ENCODE results near the gene SARS1. TPM values are rescaled to one million over a fixed set of nuclear protein-coding genes. Genes with fewer than 3 reads are reported as not detected.

SARS1 gene
- total and polyA plus RNA-seq, 4 donors, result 118 to 212 (median 147) TPM

DNA sequence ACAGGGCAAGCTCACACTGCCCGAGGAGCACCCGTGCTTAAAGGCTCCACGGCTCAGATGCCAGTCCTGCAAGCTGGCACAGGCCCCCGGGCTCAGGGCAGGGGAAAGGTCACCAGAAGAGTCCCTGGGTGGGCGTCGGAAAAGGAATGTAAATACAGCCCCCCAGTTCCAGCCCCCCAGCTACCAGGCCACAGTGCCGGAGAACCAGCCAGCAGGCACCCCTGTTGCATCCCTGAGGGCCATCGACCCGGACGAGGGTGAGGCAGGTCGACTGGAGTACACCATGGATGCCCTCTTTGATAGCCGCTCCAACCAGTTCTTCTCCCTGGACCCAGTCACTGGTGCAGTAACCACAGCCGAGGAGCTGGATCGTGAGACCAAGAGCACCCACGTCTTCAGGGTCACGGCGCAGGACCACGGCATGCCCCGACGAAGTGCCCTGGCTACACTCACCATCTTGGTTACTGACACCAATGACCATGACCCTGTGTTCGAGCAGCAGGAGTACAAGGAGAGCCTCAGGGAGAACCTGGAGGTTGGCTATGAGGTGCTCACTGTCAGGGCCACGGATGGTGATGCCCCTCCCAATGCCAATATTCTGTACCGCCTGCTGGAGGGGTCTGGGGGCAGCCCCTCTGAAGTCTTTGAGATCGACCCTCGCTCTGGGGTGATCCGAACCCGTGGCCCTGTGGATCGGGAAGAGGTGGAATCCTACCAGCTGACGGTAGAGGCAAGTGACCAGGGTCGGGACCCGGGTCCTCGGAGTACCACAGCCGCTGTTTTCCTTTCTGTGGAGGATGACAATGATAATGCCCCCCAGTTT is 36.9 kb downstream of the SARS1 start:
- ATAC-seq (ENCODE audit: insufficient read depth, low FRiP score), result no peak
- H3K27me3 ChIP-seq (ENCODE audit: control insufficient read depth in 3 of 3, insufficient read depth in 3 of 3, low read length in 2 of 3), result no peaks in the 10 kb centered on the region
- TF ChIP-seq, protein P1, sequence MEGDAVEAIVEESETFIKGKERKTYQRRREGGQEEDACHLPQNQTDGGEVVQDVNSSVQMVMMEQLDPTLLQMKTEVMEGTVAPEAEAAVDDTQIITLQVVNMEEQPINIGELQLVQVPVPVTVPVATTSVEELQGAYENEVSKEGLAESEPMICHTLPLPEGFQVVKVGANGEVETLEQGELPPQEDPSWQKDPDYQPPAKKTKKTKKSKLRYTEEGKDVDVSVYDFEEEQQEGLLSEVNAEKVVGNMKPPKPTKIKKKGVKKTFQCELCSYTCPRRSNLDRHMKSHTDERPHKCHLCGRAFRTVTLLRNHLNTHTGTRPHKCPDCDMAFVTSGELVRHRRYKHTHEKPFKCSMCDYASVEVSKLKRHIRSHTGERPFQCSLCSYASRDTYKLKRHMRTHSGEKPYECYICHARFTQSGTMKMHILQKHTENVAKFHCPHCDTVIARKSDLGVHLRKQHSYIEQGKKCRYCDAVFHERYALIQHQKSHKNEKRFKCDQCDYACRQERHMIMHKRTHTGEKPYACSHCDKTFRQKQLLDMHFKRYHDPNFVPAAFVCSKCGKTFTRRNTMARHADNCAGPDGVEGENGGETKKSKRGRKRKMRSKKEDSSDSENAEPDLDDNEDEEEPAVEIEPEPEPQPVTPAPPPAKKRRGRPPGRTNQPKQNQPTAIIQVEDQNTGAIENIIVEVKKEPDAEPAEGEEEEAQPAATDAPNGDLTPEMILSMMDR (IDR thresholded peaks at IDR 0.05; ENCODE audit: control extremely low read depth, extremely low read depth), result no peak
- no peak for DNase-seq
- H3K27ac ChIP-seq (ENCODE audit: low read depth in 1 of 2, low read length in 1 of 2), result peak overlapping the region in 1 of 2 donors; percentile 37
- H3K9me3 ChIP-seq (ENCODE audit: control insufficient read depth in 4 of 4, insufficient read depth in 3 of 4, low read length in 3 of 4), result no peaks in the 10 kb centered on the region
- H3K9ac ChIP-seq (ENCODE audit: insufficient read depth in 1 of 2, low read length in 2 of 2), result no peak overlapping the region
- 91 to 92% methylated on average over 33 of the region's 33 CpGs for WGBS, 2 donors
- peaks cover 0 to 39% (median 19%) of the 10 kb centered on the region in 5 donors for H3K4me1 ChIP-seq (ENCODE audit: control insufficient read depth in 5 of 5, insufficient read depth in 5 of 5, low read length in 5 of 5)
- no peak overlapping the region for H3K4me3 ChIP-seq
- H3K36me3 ChIP-seq (ENCODE audit: control insufficient read depth in 4 of 4, insufficient read depth in 4 of 4, low read length in 4 of 4), result no peaks in the 10 kb centered on the region

DNA sequence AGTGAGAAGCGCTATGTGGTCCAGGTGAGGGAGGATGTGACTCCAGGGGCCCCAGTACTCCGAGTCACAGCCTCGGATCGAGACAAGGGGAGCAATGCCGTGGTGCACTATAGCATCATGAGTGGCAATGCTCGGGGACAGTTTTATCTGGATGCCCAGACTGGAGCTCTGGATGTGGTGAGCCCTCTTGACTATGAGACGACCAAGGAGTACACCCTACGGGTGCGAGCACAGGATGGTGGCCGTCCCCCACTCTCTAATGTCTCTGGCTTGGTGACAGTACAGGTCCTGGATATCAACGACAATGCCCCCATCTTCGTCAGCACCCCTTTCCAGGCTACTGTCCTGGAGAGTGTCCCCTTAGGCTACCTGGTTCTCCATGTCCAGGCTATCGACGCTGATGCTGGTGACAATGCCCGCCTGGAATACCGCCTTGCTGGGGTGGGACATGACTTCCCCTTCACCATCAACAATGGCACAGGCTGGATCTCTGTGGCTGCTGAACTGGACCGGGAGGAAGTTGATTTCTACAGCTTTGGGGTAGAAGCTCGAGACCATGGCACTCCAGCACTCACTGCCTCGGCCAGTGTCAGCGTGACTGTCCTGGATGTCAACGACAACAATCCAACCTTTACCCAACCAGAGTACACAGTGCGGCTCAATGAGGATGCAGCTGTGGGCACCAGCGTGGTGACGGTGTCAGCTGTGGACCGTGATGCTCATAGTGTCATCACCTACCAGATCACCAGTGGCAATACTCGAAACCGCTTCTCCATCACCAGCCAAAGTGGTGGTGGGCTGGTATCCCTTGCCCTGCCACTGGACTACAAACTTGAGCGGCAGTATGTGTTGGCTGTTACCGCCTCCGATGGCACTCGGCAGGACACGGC is 37.8 kb downstream of the SARS1 start:
- WGBS, 2 donors, result 95% methylated on average over 32 of the region's 32 CpGs
- ATAC-seq (ENCODE audit: insufficient read depth, low FRiP score), result no peak
- H3K4me3 ChIP-seq, result no peak overlapping the region
- DNase-seq, result no peak
- peaks cover 0 to 40% (median 19%) of the 10 kb centered on the region in 5 donors for H3K4me1 ChIP-seq (ENCODE audit: control insufficient read depth in 5 of 5, insufficient read depth in 5 of 5, low read length in 5 of 5)
- H3K27ac ChIP-seq (ENCODE audit: low read depth in 1 of 2, low read length in 1 of 2), result no peak overlapping the region
- no peaks in the 10 kb centered on the region for H3K36me3 ChIP-seq (ENCODE audit: control insufficient read depth in 4 of 4, insufficient read depth in 4 of 4, low read length in 4 of 4)
- TF ChIP-seq, protein P1 (IDR thresholded peaks at IDR 0.05; ENCODE audit: control extremely low read depth, extremely low read depth), result no peak
- H3K27me3 ChIP-seq (ENCODE audit: control insufficient read depth in 3 of 3, insufficient read depth in 3 of 3, low read length in 2 of 3), result no peaks in the 10 kb centered on the region
- no peaks in the 10 kb centered on the region for H3K9me3 ChIP-seq (ENCODE audit: control insufficient read depth in 4 of 4, insufficient read depth in 3 of 4, low read length in 3 of 4)
- H3K9ac ChIP-seq (ENCODE audit: insufficient read depth in 1 of 2, low read length in 2 of 2), result no peak overlapping the region

DNA sequence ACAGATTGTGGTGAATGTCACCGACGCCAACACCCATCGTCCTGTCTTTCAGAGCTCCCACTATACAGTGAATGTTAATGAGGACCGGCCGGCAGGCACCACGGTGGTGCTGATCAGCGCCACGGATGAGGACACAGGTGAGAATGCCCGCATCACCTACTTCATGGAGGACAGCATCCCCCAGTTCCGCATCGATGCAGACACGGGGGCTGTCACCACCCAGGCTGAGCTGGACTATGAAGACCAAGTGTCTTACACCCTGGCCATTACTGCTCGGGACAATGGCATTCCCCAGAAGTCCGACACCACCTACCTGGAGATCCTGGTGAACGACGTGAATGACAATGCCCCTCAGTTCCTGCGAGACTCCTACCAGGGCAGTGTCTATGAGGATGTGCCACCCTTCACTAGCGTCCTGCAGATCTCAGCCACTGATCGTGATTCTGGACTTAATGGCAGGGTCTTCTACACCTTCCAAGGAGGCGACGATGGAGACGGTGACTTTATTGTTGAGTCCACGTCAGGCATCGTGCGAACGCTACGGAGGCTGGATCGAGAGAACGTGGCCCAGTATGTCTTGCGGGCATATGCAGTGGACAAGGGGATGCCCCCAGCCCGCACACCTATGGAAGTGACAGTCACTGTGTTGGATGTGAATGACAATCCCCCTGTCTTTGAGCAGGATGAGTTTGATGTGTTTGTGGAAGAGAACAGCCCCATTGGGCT is 38.6 kb downstream of the SARS1 start:
- Histone ChIP-seq H3K9ac (ENCODE audit: insufficient read depth in 1 of 2, low read length in 2 of 2) (no peak overlapping the region), H3K27ac (ENCODE audit: low read depth in 1 of 2, low read length in 1 of 2) (no peak overlapping the region), H3K9me3 (ENCODE audit: control insufficient read depth in 4 of 4, insufficient read depth in 3 of 4, low read length in 3 of 4) (no peaks in the 10 kb centered on the region), H3K27me3 (ENCODE audit: control insufficient read depth in 3 of 3, insufficient read depth in 3 of 3, low read length in 2 of 3) (no peaks in the 10 kb centered on the region), H3K36me3 (ENCODE audit: control insufficient read depth in 4 of 4, insufficient read depth in 4 of 4, low read length in 4 of 4) (no peaks in the 10 kb centered on the region), H3K4me1 (ENCODE audit: control insufficient read depth in 5 of 5, insufficient read depth in 5 of 5, low read length in 5 of 5) (peaks cover 0 to 40% (median 19%) of the 10 kb centered on the region in 5 donors), H3K4me3 (no peak overlapping the region)
- DNase-seq (no peak), ATAC-seq (ENCODE audit: insufficient read depth, low FRiP score) (no peak)
- TF ChIP-seq, protein P1 (IDR thresholded peaks at IDR 0.05; ENCODE audit: control extremely low read depth, extremely low read depth), result no peak
- 97 to 98% methylated on average over 31 of the region's 31 CpGs for whole genome bisulfite sequencing, 2 donors
